WTC11 (cell line): ENCODE data around the gene MON2. TPM values are rescaled to one million over a fixed set of nuclear protein-coding genes. Genes with fewer than 3 reads are reported as not detected.
A peak's percentile ranks its signal among the peaks of the same experiment; 100 is the strongest.
"Not testable (repeated sequence)": the region's sequence is repeated elsewhere in the genome, so short reads cannot be mapped to it uniquely, and the experiment has no call there.

ENCODE experiments used
- ATAC-seq: fragments of 200-7000 bp; cut with Tn5 transposase; 2 replicates; pipeline ENCODE4 v1.10.0; 2021; ENCODE audit warnings: mild to moderate bottlenecking, moderate library complexity
- CTCF ChIA-PET: fragments of 300-600 bp; sonication (Branson Sonifier 250); formaldehyde crosslinking; loops from one replicate; lab custom pipeline; 2021; ENCODE audit warnings: antibody characterized with exemption; lab: Charles Lee
- POLR2A ChIA-PET: fragments of 350-600 bp; sonication (Branson Sonifier 250); formaldehyde crosslinking; loops from one replicate; lab custom pipeline; 2021; ENCODE audit warnings: antibody characterized with exemption; lab: Charles Lee
- DNase-seq: peaks from one replicate; pipeline ENCODE4 v3.0.0; 2021; ENCODE audit warnings: low spot score
- H3K27ac Mint-ChIP-seq: 2 replicates; pipeline ENCODE4 v1.8.0; 2021; ENCODE audit warnings: mixed read lengths
- H3K27me3 Mint-ChIP-seq: 2 replicates; pipeline ENCODE4 v1.8.0; 2021; ENCODE audit warnings: low read depth, mild to moderate bottlenecking, moderate library complexity, mixed read lengths
- H3K36me3 Mint-ChIP-seq: 2 replicates; pipeline ENCODE4 v1.8.0; 2021; ENCODE audit warnings: mixed read lengths
- H3K4me1 Mint-ChIP-seq: 2 replicates; pipeline ENCODE4 v1.8.0; 2022; ENCODE audit warnings: mixed read lengths
- H3K4me3 Mint-ChIP-seq: 2 replicates; pipeline ENCODE4 v1.8.0; 2021; ENCODE audit warnings: mild to moderate bottlenecking, moderate library complexity, mixed read lengths
- H3K9me3 Mint-ChIP-seq: 2 replicates; pipeline ENCODE4 v1.8.0; 2021; ENCODE audit warnings: mixed read lengths
- ATF1 ChIP-seq: sonication (generic); formaldehyde crosslinking; IDR thresholded peaks from 2 replicates; pipeline ENCODE4 v1.8.1; 2023; ENCODE audit warnings: mild to moderate bottlenecking, moderate library complexity, missing genetic modification reagents
- ATF3 ChIP-seq: sonication (generic); formaldehyde crosslinking; conservative IDR thresholded peaks from 2 replicates; pipeline ENCODE4 v1.8.1; 2022; ENCODE audit warnings: mild to moderate bottlenecking, missing genetic modification reagents
- CTCF ChIP-seq: fragments of 200-600 bp; IDR thresholded peaks from 2 replicates; pipeline ENCODE4 v1.8.0; 2022; ENCODE audit warnings: antibody characterized with exemption
- ELF4 ChIP-seq: sonication (generic); formaldehyde crosslinking; IDR thresholded peaks from 2 replicates; pipeline ENCODE4 v1.8.1; 2022; ENCODE audit warnings: low read depth, mild to moderate bottlenecking, moderate library complexity, missing genetic modification reagents
- FOXP1 ChIP-seq: sonication (generic); formaldehyde crosslinking; IDR thresholded peaks from 2 replicates; pipeline ENCODE4 v1.8.0; 2022; ENCODE audit warnings: missing genetic modification reagents, mild to moderate bottlenecking, moderate library complexity, borderline replicate concordance
- GTF2I ChIP-seq: fragments of 250-450 bp; sonication (Bioruptor Pico); conservative IDR thresholded peaks from 2 replicates; pipeline ENCODE4 v1.4.0; 2021; ENCODE audit warnings: mild to moderate bottlenecking
- HMGXB4 ChIP-seq: sonication (generic); formaldehyde crosslinking; IDR thresholded peaks from 2 replicates; pipeline ENCODE4 v1.8.1; 2023; ENCODE audit warnings: mild to moderate bottlenecking, moderate library complexity, missing genetic modification reagents
- IRF2 ChIP-seq: sonication (generic); formaldehyde crosslinking; IDR thresholded peaks from 2 replicates; pipeline ENCODE4 v1.8.0; 2022; ENCODE audit warnings: low read depth, missing genetic modification reagents, borderline replicate concordance
- NR1H2 ChIP-seq: sonication (generic); formaldehyde crosslinking; IDR thresholded peaks from 2 replicates; pipeline ENCODE4 v1.9.0; 2021; ENCODE audit warnings: mild to moderate bottlenecking, moderate library complexity, missing genetic modification reagents
- OVOL2 ChIP-seq: fragments of 250-450 bp; sonication (Bioruptor Pico); IDR thresholded peaks from 2 replicates; pipeline ENCODE4 v1.9.0; 2021; ENCODE audit warnings: mild to moderate bottlenecking, borderline replicate concordance
- SMAD3 ChIP-seq: sonication (generic); formaldehyde crosslinking; IDR thresholded peaks from 2 replicates; pipeline ENCODE4 v1.8.0; 2022; ENCODE audit warnings: missing genetic modification reagents, mild to moderate bottlenecking, borderline replicate concordance
- USF2 ChIP-seq: sonication (generic); formaldehyde crosslinking; IDR thresholded peaks from 2 replicates; pipeline ENCODE4 v1.8.1; 2023; ENCODE audit warnings: mild to moderate bottlenecking, missing genetic modification reagents, moderate library complexity
- ZBTB21 ChIP-seq: sonication (generic); formaldehyde crosslinking; IDR thresholded peaks from 2 replicates; pipeline ENCODE4 v1.8.1; 2023; ENCODE audit warnings: mild to moderate bottlenecking, missing genetic modification reagents, borderline replicate concordance
- ZMAT4 ChIP-seq: fragments of 250-450 bp; sonication (Bioruptor Pico); IDR thresholded peaks from 2 replicates; pipeline ENCODE4 v1.9.0; 2021; ENCODE audit warnings: mild to moderate bottlenecking
- ZNF121 ChIP-seq: sonication (generic); formaldehyde crosslinking; IDR thresholded peaks from 2 replicates; pipeline ENCODE4 v1.8.0; 2023; ENCODE audit warnings: missing genetic modification reagents
- ZNF219 ChIP-seq: sonication (generic); formaldehyde crosslinking; IDR thresholded peaks from 2 replicates; pipeline ENCODE4 v1.8.0; 2023; ENCODE audit warnings: missing genetic modification reagents, mild to moderate bottlenecking, borderline replicate concordance
- ZNF263 ChIP-seq: sonication (generic); formaldehyde crosslinking; IDR thresholded peaks from 2 replicates; pipeline ENCODE4 v1.8.1; 2022; ENCODE audit warnings: low read depth, mild to moderate bottlenecking, moderate library complexity, missing genetic modification reagents
- ZNF416 ChIP-seq: fragments of 250-450 bp; sonication (Bioruptor Pico); IDR thresholded peaks from 2 replicates; pipeline ENCODE4 v1.9.0; 2021; ENCODE audit warnings: mild to moderate bottlenecking, inconsistent platforms
- total RNA-seq: library from RNA; stranded (reverse); gene quantifications from 3 replicates; pipeline ENCODE4 v1.2.3, GENCODE V29; 2021
- TF ChIP-seq, protein P1 (sequence below): fragments of 250-450 bp; sonication (Bioruptor Pico); IDR thresholded peaks from 2 replicates; pipeline ENCODE4 v1.9.0; 2021; ENCODE audit warnings: moderate library complexity, mild to moderate bottlenecking, inconsistent platforms, borderline replicate concordance
- TF ChIP-seq, protein P2 (sequence below): sonication (generic); formaldehyde crosslinking; IDR thresholded peaks from 2 replicates; pipeline ENCODE4 v1.8.0; 2022; ENCODE audit warnings: mild to moderate bottlenecking, missing genetic modification reagents

Gene MON2
- total RNA-seq, 1 experiment from 2014 or later = 25.8 TPM

GRCh38 chr12:62552906-62553556, 86.4 kb downstream of the MON2 start:
- H3K9me3 Mint-ChIP-seq = peaks cover 4% of the 10 kb centered on the region
- TF ChIP-seq ZNF219 = no peak
- TF ChIP-seq ZBTB21 (CRISPR knock-in tag) = no peak
- no peak for TF ChIP-seq ZNF263
- no peak for TF ChIP-seq HMGXB4 (CRISPR knock-in tag)
- TF ChIP-seq, protein P1, sequence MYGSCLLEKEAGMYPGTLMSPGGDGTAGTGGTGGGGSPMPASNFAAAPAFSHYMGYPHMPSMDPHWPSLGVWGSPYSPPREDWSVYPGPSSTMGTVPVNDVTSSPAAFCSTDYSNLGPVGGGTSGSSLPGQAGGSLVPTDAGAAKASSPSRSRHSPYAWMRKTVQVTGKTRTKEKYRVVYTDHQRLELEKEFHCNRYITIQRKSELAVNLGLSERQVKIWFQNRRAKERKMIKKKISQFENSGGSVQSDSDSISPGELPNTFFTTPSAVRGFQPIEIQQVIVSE (CRISPR knock-in tag) = no peak
- no peak for TF ChIP-seq ZNF416 (CRISPR knock-in tag)
- no peak for TF ChIP-seq CTCF
- no peak for TF ChIP-seq NR1H2
- no peak for TF ChIP-seq OVOL2 (CRISPR knock-in tag)
- no peak for TF ChIP-seq GTF2I
- no peak for TF ChIP-seq SMAD3
- TF ChIP-seq, all 79 proteins: peak for 0
- DNase-seq (no peak), ATAC-seq (no peak)
- ChIA-PET CTCF (no interaction called here), POLR2A (no interaction called here)
- Mint-ChIP-seq H3K27me3 (no peaks in the 10 kb centered on the region), H3K4me3 (no peak overlapping the region), H3K4me1 (no peaks in the 10 kb centered on the region), H3K27ac (no peak overlapping the region), H3K36me3 (peaks cover 19% of the 10 kb centered on the region)

GRCh38 chr12:62559366-62559765, 92.7 kb downstream of the MON2 start:
- not testable (repeated sequence) for H3K4me3 Mint-ChIP-seq
- H3K36me3 Mint-ChIP-seq = peaks cover 21% of the 10 kb centered on the region
- peak; percentile 32; the same call in 1 of the 2 replicates for TF ChIP-seq ZNF121
- TF ChIP-seq, all 79 proteins: peak for 1; not testable (repeated sequence) for 78
- ATAC-seq, H3K4me1 Mint-ChIP-seq, H3K9me3 Mint-ChIP-seq, H3K27ac Mint-ChIP-seq, POLR2A ChIA-PET, DNase-seq, H3K27me3 Mint-ChIP-seq: not testable (repeated sequence)
- CTCF ChIA-PET = interaction anchor here (1.2 kb wide), 1 partner anchor 22 kb away, joined by 3 read pairs; no protein-coding TSS in a partner anchor

DNA sequence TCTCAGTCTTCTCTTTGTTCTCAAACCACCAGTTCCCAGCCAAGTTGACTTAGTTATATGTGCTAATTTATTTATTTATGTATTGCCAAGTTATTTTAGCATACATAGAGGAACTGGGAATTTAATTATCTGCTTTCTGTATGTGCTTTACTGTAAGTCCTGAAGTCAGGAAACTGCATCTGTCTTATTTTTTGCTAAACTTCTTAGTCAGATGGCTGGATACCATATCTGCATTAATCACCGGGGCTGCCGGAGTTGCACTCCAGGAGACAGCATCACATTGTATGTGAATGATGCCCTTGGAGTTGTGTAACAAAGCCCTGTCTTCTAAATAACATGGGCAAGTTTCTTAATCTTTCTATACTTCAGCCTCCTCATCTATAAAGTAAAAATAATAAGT, 96.2 kb downstream of the MON2 start:
- no peak for ATAC-seq
- Mint-ChIP-seq H3K27ac (no peak overlapping the region), H3K4me1 (no peaks in the 10 kb centered on the region), H3K9me3 (no peaks in the 10 kb centered on the region), H3K36me3 (peaks cover 14% of the 10 kb centered on the region), H3K4me3 (no peak overlapping the region), H3K27me3 (no peaks in the 10 kb centered on the region)
- TF ChIP-seq FOXP1 (CRISPR knock-in tag) (no peak), USF2 (CRISPR knock-in tag) (no peak), ZMAT4 (CRISPR knock-in tag) (no peak), IRF2 (CRISPR knock-in tag) (no peak), ELF4 (CRISPR knock-in tag) (no peak), ATF3 (CRISPR knock-in tag) (no peak), ATF1 (CRISPR knock-in tag) (no peak)
- TF ChIP-seq, protein P2, sequence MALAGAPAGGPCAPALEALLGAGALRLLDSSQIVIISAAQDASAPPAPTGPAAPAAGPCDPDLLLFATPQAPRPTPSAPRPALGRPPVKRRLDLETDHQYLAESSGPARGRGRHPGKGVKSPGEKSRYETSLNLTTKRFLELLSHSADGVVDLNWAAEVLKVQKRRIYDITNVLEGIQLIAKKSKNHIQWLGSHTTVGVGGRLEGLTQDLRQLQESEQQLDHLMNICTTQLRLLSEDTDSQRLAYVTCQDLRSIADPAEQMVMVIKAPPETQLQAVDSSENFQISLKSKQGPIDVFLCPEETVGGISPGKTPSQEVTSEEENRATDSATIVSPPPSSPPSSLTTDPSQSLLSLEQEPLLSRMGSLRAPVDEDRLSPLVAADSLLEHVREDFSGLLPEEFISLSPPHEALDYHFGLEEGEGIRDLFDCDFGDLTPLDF (CRISPR knock-in tag) = no peak
- POLR2A ChIA-PET = no interaction called here
- no peak for DNase-seq
- CTCF ChIA-PET = interaction anchor here (1.0 to 1.2 kb wide), 3 partner anchors 19 to 506 kb away, joined by 3 to 5 read pairs (median 3); no protein-coding TSS in a partner anchor
